HG02623 (cell line): ENCODE results near the gene CD81.

Source experiments
- ATAC-seq: cut with Tn5 transposase; IDR thresholded peaks from one replicate; pipeline ENCODE4 v1.9.1; 2021; ENCODE audit warnings: moderate library complexity; ENCODE audit not compliant: unreplicated experiment

The CD81 gene

GRCh38 chr11:2433106-2433925 is 56.2 kb downstream of the CD81 start:
- ATAC-seq, result no peak

GRCh38 chr11:2434008-2434407 is 56.9 kb downstream of the CD81 start:
- no peak for ATAC-seq

GRCh38 chr11:2434506-2435255 is 57.6 kb downstream of the CD81 start:
- no peak for ATAC-seq

- ATAC-seq, result no peak
Observed at GRCh38 chr11:2435288-2436012, 58.3 kb downstream of the CD81 start.

GRCh38 chr11:2436013-2436520 is 59.0 kb downstream of the CD81 start:
- ATAC-seq, result no peak

- ATAC-seq, result no peak
Observed at GRCh38 chr11:2436521-2437031, 59.5 kb downstream of the CD81 start.

- ATAC-seq, result no peak
Observed at GRCh38 chr11:2437516-2437915, 60.4 kb downstream of the CD81 start.

- ATAC-seq, result no peak
Observed at GRCh38 chr11:2439820-2440219, 62.7 kb downstream of the CD81 start.

GRCh38 chr11:2440646-2441045 is 63.5 kb downstream of the CD81 start:
- no peak for ATAC-seq

- no peak for ATAC-seq
Observed at GRCh38 chr11:2441171-2441570, 64.1 kb downstream of the CD81 start.

GRCh38 chr11:2442589-2442988 is 65.5 kb downstream of the CD81 start:
- ATAC-seq, result no peak

- ATAC-seq, result no peak
Observed at GRCh38 chr11:2443406-2443805, 66.3 kb downstream of the CD81 start.

GRCh38 chr11:2443881-2444820 is 67.0 kb downstream of the CD81 start, which contains the start of gene TRPM5:
TSS of gene TRPM5 (minus strand) at chr11:2444514. CDS start at chr11:2423036, 21,478 bp downstream.
- no peak for ATAC-seq

- no peak for ATAC-seq
Observed at GRCh38 chr11:2444821-2445745, 68.0 kb downstream of the CD81 start, which contains the start of gene KCNQ1. TSS of gene KCNQ1 (plus strand) at chr11:2445008. CDS start at chr11:2445099, 91 bp downstream.

- ATAC-seq, result no peak
Observed at GRCh38 chr11:2445746-2446551, 68.8 kb downstream of the CD81 start.

- ATAC-seq, result no peak
Observed at GRCh38 chr11:2446590-2447252, 69.6 kb downstream of the CD81 start.
